Measurements from ENCODE around the gene METTL24.
A peak's percentile ranks its signal among the peaks of the same experiment; 100 is the strongest.
"Not testable (repeated sequence)": the region's sequence is repeated elsewhere in the genome, so short reads cannot be mapped to it uniquely, and the experiment has no call there.

The METTL24 gene

GRCh38 chr6:110265273-110265672, 92.9 kb downstream of the METTL24 start:
- no peak for DNase-seq (ENCODE audit: low read depth)

- DNase-seq (ENCODE audit: low read depth): no peak
These were observed 101.8 kb downstream of the METTL24 start for GRCh38 chr6:110256366-110256765.

- DNase-seq (ENCODE audit: low read depth): no peak
These were observed 102.9 kb downstream of the METTL24 start for GRCh38 chr6:110255211-110255750.

DNA sequence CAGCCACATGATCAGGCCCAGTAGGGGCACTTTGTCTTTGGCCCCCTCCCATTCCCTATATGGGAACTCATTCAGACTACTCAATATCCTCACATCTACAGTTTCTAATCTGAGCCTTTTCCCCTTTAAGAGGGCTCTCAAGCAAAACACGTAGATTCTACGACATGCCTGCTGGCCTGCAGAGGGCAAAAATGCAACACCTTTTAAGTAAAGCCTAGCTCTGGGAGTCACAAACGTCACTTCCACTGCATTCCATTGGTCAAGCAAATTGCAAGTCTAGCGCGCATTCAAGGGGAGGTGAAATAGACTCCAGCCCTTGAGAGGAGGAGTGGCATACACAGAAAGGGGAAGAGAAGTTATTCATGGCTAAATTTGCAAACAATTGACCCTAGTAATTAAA, 107.3 kb downstream of the METTL24 start:
- no peak for DNase-seq (ENCODE audit: low read depth)

GRCh38 chr6:110250058-110250457, 108.1 kb downstream of the METTL24 start:
- no peak for DNase-seq (ENCODE audit: low read depth)

DNA sequence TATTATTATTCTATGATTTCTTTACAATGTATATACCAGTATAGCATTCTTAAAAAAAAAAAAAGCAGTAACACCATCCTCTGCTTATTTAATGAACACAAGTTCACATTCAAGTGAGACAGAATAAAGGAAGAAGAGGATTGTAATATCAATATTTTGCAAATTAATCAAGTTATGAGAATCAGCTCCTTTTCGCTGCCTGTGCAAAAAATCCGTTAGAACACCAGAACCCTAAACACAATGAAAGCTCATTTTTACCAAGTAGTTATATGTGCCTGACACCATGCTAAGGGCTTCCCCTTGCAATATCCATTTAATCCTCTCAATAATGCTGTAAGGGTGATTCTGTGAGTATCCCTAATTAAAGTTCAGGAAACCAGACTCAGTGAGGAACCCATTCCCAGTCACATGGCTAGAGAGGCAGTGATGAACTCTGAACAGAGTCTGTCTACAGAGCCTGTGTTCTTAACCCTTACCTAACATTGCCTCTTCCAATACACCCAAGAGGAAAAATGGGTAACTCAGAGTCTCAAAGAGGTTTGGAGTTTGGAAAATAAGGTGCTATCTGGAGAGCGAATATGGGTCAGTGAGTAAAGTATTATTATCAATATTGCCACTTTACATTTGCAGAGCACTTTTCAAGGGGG, 111.1 kb downstream of the METTL24 start:
- no peak for DNase-seq (ENCODE audit: low read depth)

GRCh38 chr6:110246378-110246777, 111.8 kb downstream of the METTL24 start:
- no peak for DNase-seq (ENCODE audit: low read depth)

- DNase-seq (ENCODE audit: low read depth): not testable (repeated sequence)
These were observed 113.5 kb downstream of the METTL24 start for GRCh38 chr6:110244621-110245020.

DNA sequence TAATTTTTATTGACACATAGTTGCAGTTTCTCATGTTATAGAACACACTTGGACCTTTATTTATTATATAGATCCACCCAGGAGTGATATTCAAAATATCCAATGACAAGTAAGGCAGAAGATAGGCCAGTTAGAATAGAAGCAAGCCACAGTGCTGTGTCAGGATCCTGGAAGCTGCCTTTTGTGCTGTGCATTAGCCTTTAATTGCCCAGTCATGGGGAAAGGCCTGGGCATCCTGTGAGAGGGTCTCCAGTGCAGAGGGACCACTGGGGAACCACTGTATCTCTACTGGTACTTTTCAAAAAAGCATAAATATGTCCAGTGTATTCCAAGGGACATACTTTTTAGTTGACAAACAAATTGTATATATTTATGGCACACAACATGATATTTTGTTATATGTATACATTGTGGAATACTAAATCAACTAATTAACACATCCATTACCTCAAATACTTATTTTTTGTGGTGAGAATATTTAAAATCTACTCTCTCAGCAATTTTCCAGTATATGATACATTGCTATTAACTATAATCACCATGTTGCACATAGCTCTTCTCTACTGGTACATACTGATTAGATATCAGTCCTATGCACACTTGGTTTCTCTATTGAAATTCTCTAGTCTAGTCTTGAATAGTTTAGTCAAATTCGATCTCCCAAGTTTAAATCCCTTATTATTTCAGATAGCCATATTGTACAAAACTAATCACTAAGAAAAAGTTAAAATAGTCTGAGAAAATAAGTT, 118.4 kb downstream of the METTL24 start:
- no peak for DNase-seq (ENCODE audit: low read depth)

- DNase-seq (ENCODE audit: low read depth): not testable (repeated sequence)
These were observed 122.1 kb downstream of the METTL24 start for GRCh38 chr6:110236007-110236406.

GRCh38 chr6:110233770-110234374, 124.3 kb downstream of the METTL24 start:
- no peak for DNase-seq (ENCODE audit: low read depth)

DNA sequence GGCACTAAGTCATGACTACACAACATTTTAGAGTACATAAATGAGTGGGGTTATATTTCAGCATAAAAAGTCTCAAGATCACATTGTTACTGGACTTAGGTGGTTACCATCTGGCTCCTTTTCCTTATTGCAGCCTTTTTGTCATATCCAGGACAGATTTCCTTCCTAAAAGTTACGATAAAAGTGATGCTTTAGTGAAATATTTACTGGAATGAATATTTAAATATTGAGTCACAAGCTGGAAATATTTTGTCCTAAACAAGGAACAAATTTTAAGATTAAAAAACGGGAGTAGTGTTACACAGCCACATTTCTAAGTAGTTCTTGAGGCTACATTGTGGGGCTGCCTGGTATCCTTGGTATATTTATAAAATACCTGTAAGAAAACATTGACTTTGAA, 125.7 kb downstream of the METTL24 start:
- DNase-seq (ENCODE audit: low read depth): peak; percentile 22

GRCh38 chr6:110226261-110226660, 131.9 kb downstream of the METTL24 start:
- no peak for DNase-seq (ENCODE audit: low read depth)

DNA sequence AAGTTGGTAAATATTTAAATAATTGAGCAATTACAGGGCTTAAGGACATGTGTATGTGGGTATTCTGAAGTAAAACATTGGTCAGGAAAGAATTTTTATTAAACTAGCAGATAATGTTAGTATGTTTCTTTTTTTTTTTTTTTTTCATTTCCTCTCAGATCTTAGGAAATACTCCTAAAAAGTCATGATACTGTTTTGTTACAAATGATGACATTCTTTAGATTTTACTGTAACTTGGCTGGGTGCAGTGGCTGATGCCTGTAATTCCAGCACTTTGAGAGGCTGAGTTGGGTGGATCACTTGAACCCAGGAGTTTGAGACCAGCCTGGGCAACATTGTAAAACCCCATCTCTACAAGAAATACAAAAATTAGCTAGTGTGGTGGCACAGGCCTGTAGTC, 136.4 kb downstream of the METTL24 start:
- DNase-seq (ENCODE audit: low read depth): no peak

DNA sequence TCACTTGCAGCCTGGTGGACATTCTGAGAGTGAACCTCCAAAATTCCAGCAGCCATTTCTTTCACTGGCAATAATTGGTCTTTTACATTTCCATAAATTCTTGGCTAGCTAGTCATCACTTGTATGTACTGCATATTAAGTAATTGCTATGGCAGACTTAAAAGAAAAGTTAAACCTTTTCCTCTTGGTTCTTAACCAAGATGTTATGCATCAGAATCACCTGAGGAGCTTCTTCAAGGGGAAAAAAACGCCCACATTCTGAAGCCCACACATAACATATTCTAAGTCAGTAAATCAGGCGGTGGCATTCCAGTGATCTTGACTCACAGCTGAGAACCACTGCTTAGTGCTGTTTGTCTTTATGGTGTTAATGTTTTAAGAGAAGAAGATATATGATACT, 140.9 kb downstream of the METTL24 start:
- no peak for DNase-seq (ENCODE audit: low read depth)

GRCh38 chr6:110216140-110216539, 142.0 kb downstream of the METTL24 start:
- DNase-seq (ENCODE audit: low read depth): no peak

DNA sequence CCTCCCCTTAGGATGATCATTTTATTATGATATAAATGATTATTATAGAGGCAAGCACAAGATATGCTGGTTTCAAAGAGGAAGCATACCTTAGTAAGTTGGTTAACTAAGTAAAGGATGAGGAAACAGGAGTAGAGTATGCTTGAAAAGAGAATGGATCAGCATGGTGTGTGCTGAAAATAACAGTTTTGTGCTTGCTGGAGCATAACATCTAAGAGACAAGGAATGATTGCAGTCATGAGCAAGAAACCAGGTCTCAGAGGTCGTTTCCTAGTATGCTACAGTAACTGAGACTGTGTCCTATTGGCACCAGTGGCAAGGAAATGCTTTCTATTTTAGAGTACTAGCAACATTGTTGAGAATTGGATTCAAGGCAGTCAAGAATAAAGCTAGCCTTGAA, 143.8 kb downstream of the METTL24 start:
- no peak for DNase-seq (ENCODE audit: low read depth)

GRCh38 chr6:110211753-110212152, 146.4 kb downstream of the METTL24 start:
- DNase-seq (ENCODE audit: low read depth): no peak

DNA sequence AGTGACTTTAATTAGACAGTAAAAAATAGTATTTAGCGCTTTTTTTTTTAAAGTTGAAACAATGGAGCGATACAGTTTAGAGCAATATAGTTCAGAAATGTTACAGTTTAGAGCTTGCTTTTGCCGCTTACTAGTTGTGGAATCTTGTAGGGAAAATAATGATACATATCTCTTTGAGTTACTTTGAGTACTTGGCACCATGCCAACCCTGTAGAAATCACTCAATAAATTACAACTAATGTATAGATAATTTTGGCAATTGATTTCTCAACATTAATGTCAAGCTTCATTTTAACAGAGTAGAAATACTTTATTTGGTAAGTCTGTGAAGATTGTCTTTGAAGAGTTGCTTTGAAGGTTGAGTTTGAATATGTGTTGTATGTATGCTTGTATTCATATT, 150.5 kb downstream of the METTL24 start:
- no peak for DNase-seq (ENCODE audit: low read depth)

DNA sequence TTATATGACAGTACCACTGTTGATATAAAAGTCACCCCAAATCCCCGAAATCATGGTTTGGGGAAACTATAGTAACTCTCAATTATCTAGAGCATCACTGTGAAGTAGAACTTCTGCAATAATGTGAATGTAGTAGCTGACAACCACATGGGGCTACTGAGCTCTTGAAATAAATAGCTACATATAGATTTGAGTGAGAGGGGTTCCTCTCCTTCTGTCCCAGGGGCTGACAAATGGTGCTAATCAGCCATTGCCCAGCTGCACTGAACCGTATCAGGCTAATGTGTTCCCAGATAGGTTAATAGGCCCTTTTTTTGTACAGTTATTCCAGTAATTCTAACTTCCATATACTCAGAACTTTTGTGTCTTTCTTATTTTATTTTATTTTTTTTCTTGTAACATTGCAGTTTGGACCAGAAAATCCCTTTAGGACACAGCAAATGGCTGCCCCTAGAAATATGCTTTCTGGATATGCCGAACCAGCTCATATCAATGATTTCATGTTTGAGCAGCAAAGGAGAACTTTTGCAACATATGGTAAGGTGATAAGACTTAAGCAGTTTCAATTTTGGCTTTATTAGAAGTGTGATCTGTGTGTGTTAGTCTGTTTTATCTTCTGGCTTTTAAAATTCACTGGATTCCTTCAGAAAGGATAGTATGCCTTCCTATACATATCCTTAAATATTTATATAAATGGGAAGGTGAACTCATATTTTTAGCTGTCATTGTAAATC, 156.8 kb downstream of the METTL24 start:
- no peak for DNase-seq (ENCODE audit: low read depth)

DNA sequence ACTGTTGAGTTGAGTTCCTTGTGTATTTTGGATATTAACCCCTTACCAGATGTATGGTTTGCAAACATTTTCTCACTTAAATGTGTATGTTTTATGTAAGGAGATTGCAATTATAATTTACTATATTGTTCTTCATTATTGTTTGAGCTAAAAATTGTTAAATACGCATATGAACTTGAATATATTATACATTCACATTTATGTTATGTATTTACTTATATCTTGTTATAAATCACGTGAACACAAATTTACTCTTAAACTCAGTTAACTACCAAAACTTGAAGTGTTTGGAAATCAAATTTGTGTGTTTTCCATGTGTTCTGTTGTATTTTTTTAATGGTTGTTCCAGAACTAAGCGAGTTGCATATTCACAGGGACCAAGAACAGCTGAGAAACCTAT, 159.6 kb downstream of the METTL24 start:
- no peak for DNase-seq (ENCODE audit: low read depth)

GRCh38 chr6:110196874-110197273, 161.3 kb downstream of the METTL24 start:
- DNase-seq (ENCODE audit: low read depth): no peak

Data from HS-27A (cell line).